Measurements from ENCODE around the gene EMC8.
A peak's percentile ranks its signal among the peaks of the same experiment; 100 is the strongest.

EMC8 gene

DNA sequence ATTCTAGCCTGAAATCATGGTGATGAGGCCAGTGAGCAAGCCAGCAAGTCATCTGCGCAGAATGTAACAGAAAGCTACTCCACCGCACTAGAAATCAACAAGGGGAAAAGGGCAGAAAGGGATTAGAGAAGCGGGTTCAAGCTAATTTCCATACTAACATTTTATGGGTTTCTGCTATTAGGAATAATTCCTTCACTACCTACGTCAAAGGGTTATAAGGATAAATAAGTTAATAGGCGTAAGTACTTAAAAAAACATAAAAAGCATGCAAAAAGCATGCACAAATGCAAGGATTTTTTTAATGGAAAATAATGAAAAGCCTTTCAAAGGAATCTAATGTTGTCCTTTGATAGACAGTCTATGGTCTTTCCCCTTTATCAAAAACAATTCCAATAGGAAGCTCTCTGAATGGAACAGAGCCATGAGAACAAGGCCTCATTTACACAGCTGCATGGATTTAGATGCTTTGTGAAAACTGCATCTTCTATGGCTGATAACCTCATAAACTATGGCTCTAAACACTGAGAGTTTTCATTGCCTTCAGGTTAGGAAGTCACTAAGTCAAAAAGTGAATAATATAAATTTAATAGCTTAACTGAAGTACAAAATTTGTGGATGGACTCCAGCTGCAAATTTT, 5.6 kb downstream of the EMC8 start:
- Mint-ChIP-seq H3K4me3 (no peak overlapping the region), H3K9me3 (no peaks in the 10 kb centered on the region), H3K27me3 (no peaks in the 10 kb centered on the region), H3K36me3 (ENCODE audit: low read depth) (peaks cover 76% of the 10 kb centered on the region), H3K27ac (no peak overlapping the region), H3K4me1 (ENCODE audit: low read depth) (peaks cover 63% of the 10 kb centered on the region)

DNA sequence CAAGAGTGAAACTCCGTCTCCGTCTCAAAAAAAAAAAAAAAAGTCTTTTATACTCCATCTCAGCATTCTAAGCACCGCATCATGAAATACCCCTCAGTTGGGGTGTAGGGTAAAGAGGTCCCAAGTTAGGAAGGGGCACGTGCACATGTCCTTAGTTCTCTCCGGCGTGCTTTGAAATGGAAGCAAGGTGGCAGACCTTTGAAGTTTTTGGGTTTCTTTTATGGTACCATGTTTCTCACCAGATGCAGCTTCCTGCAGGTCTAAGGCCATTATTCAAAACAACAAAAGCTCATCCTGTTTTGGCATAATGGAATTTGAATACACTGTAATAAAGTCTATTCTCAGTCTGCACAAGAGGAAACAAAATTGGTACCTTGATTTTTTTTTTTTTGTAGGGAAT, 9.6 kb downstream of the EMC8 start:
- H3K36me3 Mint-ChIP-seq (ENCODE audit: low read depth): peaks cover 81% of the 10 kb centered on the region

GRCh38 chr16:85788819-85789218, 10.5 kb downstream of the EMC8 start:
- Mint-ChIP-seq H3K27ac (no peak overlapping the region), H3K4me3 (no peak overlapping the region), H3K9me3 (no peaks in the 10 kb centered on the region), H3K36me3 (ENCODE audit: low read depth) (peaks cover 71% of the 10 kb centered on the region), H3K4me1 (ENCODE audit: low read depth) (peaks cover 29% of the 10 kb centered on the region), H3K27me3 (no peaks in the 10 kb centered on the region)

More for the DNA sequence above, 9.6 kb downstream of the EMC8 start:
- Mint-ChIP-seq H3K27me3 (no peaks in the 10 kb centered on the region), H3K9me3 (no peaks in the 10 kb centered on the region), H3K27ac (no peak overlapping the region), H3K4me1 (ENCODE audit: low read depth) (peaks cover 33% of the 10 kb centered on the region), H3K4me3 (no peak overlapping the region)

DNA sequence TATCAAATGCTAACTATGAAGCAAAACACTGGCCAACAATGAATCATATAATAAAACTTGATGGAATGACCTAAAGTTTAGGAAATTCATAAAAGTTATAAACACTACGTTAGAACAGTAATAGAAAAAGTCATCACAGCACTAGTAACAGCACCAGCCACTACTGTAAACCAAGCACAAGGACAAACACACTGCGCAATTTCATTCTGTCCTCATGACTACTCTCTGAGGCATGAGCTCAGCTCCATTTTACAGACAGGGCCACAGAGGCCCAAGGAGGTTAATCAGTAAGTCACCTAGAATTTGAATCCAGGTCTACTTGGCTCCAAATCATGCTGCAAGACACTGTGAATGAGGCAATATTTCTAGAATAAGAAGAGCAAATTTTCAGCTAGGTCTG, 13.4 kb downstream of the EMC8 start:
- H3K9me3 Mint-ChIP-seq: no peaks in the 10 kb centered on the region
- H3K27me3 Mint-ChIP-seq: no peaks in the 10 kb centered on the region
- H3K27ac Mint-ChIP-seq: peak overlapping the region; percentile 6
- H3K36me3 Mint-ChIP-seq (ENCODE audit: low read depth): peaks cover 59% of the 10 kb centered on the region
- peaks cover 12% of the 10 kb centered on the region for H3K4me1 Mint-ChIP-seq (ENCODE audit: low read depth)
- H3K4me3 Mint-ChIP-seq: no peak overlapping the region

GRCh38 chr16:85784813-85785212, 14.5 kb downstream of the EMC8 start:
- Mint-ChIP-seq H3K4me1 (ENCODE audit: low read depth) (peaks cover 2% of the 10 kb centered on the region), H3K9me3 (no peaks in the 10 kb centered on the region), H3K36me3 (ENCODE audit: low read depth) (peaks cover 62% of the 10 kb centered on the region), H3K27ac (no peak overlapping the region), H3K4me3 (no peak overlapping the region), H3K27me3 (no peaks in the 10 kb centered on the region)

- H3K36me3 Mint-ChIP-seq (ENCODE audit: low read depth): peaks cover 65% of the 10 kb centered on the region
- peak overlapping the region; percentile 4 for H3K27ac Mint-ChIP-seq
- H3K9me3 Mint-ChIP-seq: no peaks in the 10 kb centered on the region
Observed at GRCh38 chr16:85783441-85783840, 15.9 kb downstream of the EMC8 start.

GRCh38 chr16:85782451-85782850, 16.9 kb downstream of the EMC8 start:
- H3K4me1 Mint-ChIP-seq (ENCODE audit: low read depth): peaks cover 12% of the 10 kb centered on the region
- H3K27me3 Mint-ChIP-seq: no peaks in the 10 kb centered on the region
- H3K36me3 Mint-ChIP-seq (ENCODE audit: low read depth): peaks cover 66% of the 10 kb centered on the region
- no peak overlapping the region for H3K4me3 Mint-ChIP-seq
- H3K9me3 Mint-ChIP-seq: no peaks in the 10 kb centered on the region
- H3K27ac Mint-ChIP-seq: peak overlapping the region; percentile 47

More at GRCh38 chr16:85783441-85783840, 15.9 kb downstream of the EMC8 start:
- no peaks in the 10 kb centered on the region for H3K27me3 Mint-ChIP-seq
- H3K4me1 Mint-ChIP-seq (ENCODE audit: low read depth): peaks cover 12% of the 10 kb centered on the region
- no peak overlapping the region for H3K4me3 Mint-ChIP-seq

DNA sequence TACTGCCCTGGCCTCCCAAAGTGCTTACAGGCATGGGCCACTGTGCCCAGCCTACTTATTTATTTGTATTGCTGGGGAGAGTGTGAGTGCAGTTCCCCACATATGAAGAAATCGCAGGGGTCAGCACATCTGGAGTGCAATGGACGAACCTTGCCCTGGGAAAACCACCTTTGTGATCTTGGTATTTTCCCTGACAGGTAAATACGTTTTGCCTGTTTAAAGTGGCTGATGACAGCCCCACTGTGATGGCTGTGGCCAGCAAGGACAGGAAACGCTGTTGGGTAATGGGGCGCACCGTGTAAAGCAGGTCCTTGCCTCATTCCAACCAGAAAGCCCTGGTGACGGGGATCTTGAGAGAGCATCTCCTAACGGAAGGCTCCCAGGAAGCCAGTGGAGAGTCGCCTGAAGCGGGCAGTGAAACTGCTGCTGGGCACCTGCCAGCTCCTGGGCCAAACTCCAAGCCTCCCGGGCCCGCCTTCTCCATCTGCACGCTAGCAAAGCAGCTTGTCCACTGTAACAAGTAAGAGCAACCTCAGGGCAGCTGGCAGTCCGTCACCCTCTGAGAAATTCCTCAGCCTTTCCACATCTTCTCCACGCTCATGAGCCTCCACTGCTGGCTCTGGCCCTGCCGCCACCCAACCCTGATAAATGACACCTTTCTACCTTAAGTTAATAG, 17.5 kb downstream of the EMC8 start:
- Mint-ChIP-seq H3K4me3 (no peak overlapping the region), H3K36me3 (ENCODE audit: low read depth) (peaks cover 63% of the 10 kb centered on the region), H3K4me1 (ENCODE audit: low read depth) (peaks cover 12% of the 10 kb centered on the region), H3K27ac (no peak overlapping the region), H3K27me3 (no peaks in the 10 kb centered on the region), H3K9me3 (no peaks in the 10 kb centered on the region)

GRCh38 chr16:85781156-85781555, 18.2 kb downstream of the EMC8 start:
- no peak overlapping the region for H3K4me3 Mint-ChIP-seq
- peaks cover 64% of the 10 kb centered on the region for H3K36me3 Mint-ChIP-seq (ENCODE audit: low read depth)
- peaks cover 12% of the 10 kb centered on the region for H3K4me1 Mint-ChIP-seq (ENCODE audit: low read depth)
- H3K27ac Mint-ChIP-seq: no peak overlapping the region
- H3K27me3 Mint-ChIP-seq: no peaks in the 10 kb centered on the region
- H3K9me3 Mint-ChIP-seq: no peaks in the 10 kb centered on the region

- H3K27ac Mint-ChIP-seq: no peak overlapping the region
- no peak overlapping the region for H3K4me3 Mint-ChIP-seq
- H3K36me3 Mint-ChIP-seq (ENCODE audit: low read depth): peaks cover 55% of the 10 kb centered on the region
- no peaks in the 10 kb centered on the region for H3K27me3 Mint-ChIP-seq
- no peaks in the 10 kb centered on the region for H3K9me3 Mint-ChIP-seq
- H3K4me1 Mint-ChIP-seq (ENCODE audit: low read depth): peaks cover 12% of the 10 kb centered on the region
Observed at GRCh38 chr16:85780281-85780680, 19.1 kb downstream of the EMC8 start.

DNA sequence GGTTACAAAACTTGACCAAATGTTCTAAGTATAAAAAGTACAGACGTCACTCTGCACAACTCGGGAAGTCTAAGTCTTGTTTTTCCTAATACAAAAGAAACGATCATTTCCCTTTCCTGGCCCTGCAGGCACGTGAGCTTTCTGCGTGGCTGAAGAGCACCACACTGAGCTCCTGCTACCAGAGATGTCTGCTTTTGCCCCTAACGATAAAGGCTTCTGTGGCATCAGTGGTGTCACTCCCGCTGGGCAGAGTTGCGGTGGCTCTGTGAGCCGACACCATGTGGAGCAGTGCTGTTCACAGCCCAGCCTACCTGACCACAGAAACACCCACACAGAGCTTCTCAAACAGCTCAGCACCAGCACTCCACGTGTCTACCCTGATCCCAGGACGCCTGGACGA, 20.5 kb downstream of the EMC8 start:
- no peaks in the 10 kb centered on the region for H3K27me3 Mint-ChIP-seq
- no peaks in the 10 kb centered on the region for H3K9me3 Mint-ChIP-seq
- no peak overlapping the region for H3K4me3 Mint-ChIP-seq
- peak overlapping the region; percentile 26 for H3K27ac Mint-ChIP-seq
- peaks cover 55% of the 10 kb centered on the region for H3K36me3 Mint-ChIP-seq (ENCODE audit: low read depth)
- H3K4me1 Mint-ChIP-seq (ENCODE audit: low read depth): peaks cover 12% of the 10 kb centered on the region

GRCh38 chr16:85777583-85778310, 21.6 kb downstream of the EMC8 start:
- Mint-ChIP-seq H3K9me3 (no peaks in the 10 kb centered on the region), H3K36me3 (ENCODE audit: low read depth) (peaks cover 53% of the 10 kb centered on the region), H3K4me1 (ENCODE audit: low read depth) (peaks cover 12% of the 10 kb centered on the region), H3K27ac (no peak overlapping the region), H3K27me3 (no peaks in the 10 kb centered on the region), H3K4me3 (no peak overlapping the region)

DNA sequence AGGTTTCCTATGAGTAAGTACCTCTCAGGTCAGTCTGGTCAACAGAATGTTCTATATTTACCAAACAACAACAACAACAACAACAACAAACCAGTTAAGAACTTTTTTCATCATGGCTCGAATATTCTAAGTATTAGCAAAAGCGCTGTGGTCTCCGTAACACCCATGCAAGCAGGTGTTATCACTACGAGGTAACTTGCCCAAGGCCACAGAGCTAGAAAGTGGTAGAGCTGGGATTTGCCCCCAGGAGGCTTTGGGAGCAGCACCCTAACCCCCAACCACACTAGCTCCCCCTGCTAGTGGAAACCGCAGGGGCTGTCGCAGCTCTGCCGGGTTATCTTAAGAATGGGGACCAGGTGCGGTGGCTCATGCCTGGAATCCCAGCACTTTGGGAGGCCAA, 24.5 kb downstream of the EMC8 start:
- Mint-ChIP-seq H3K27me3 (no peaks in the 10 kb centered on the region), H3K4me3 (no peak overlapping the region), H3K9me3 (no peaks in the 10 kb centered on the region)

DNA sequence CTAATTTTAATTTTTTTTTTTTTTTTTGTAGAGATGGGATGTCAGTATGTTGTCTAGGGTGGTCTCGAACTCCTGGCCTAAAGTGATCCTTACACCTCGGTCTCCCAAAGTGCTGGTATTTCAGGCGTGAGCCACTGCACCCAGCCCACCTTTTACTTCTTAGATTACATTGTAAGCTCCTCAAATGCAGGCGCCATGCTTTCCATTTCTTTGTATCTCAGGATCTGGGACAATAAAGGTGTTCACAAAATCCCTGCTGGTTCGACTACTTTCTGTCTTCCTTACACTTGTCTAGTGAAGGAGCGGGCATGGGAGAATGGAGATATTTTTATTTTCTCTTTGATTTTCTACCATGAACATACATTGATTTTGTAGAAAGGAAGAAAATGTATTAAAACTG, 25.2 kb downstream of the EMC8 start:
- Mint-ChIP-seq H3K4me3 (no peak overlapping the region), H3K27me3 (no peaks in the 10 kb centered on the region), H3K9me3 (no peaks in the 10 kb centered on the region), H3K4me1 (ENCODE audit: low read depth) (peaks cover 6% of the 10 kb centered on the region), H3K36me3 (ENCODE audit: low read depth) (peaks cover 35% of the 10 kb centered on the region), H3K27ac (no peak overlapping the region)

More for the DNA sequence above, 24.5 kb downstream of the EMC8 start:
- Mint-ChIP-seq H3K36me3 (ENCODE audit: low read depth) (peaks cover 39% of the 10 kb centered on the region), H3K27ac (no peak overlapping the region), H3K4me1 (ENCODE audit: low read depth) (peaks cover 12% of the 10 kb centered on the region)

GRCh38 chr16:85773044-85773443, 26.3 kb downstream of the EMC8 start:
- H3K4me3 Mint-ChIP-seq: no peak overlapping the region

More at GRCh38 chr16:85773044-85773443, 26.3 kb downstream of the EMC8 start:
- no peaks in the 10 kb centered on the region for H3K9me3 Mint-ChIP-seq
- H3K4me1 Mint-ChIP-seq (ENCODE audit: low read depth): no peaks in the 10 kb centered on the region
- H3K27ac Mint-ChIP-seq: no peak overlapping the region
- H3K36me3 Mint-ChIP-seq (ENCODE audit: low read depth): peaks cover 24% of the 10 kb centered on the region
- no peaks in the 10 kb centered on the region for H3K27me3 Mint-ChIP-seq

Measured in stimulated activated naive CD8-positive, alpha-beta T cell treated with anti-CD3 and anti-CD28 coated beads, Interleukin-15, Interleukin-2, amounts not matched to agents 100 ng/mL and 50 ng/mL, for 24 hours (primary cell).